Motor neuron (in vitro differentiated cells): Measurements from ENCODE around the gene ZNF708. TPM values are rescaled to one million over a fixed set of nuclear protein-coding genes. Genes with fewer than 3 reads are reported as not detected.

Experiments used
- total RNA-seq, 8 experiments: library from RNA; unstranded; fragments of 300-600 nt; gene quantifications; 2 replicates each; pipeline versions ENCODE4 v1.2.3 to v1.2.4, GENCODE V29; 2022

ZNF708 gene
- total RNA-seq, 8 experiments from 2014 or later: 6.1 to 24.6 (median 21.4) TPM

Other genes with a start within 250 kb of the ZNF708 start
- 10 to 100 TPM in 6 of 8 experiments, 1 to 10 TPM in 2; 2.7 to 18.4 (median 14.3) TPM for gene ZNF714, start 247.2 kb downstream of the ZNF708 start, total RNA-seq
- gene ZNF431, start 187.4 kb downstream of the ZNF708 start, total RNA-seq: 10 to 100 TPM in 7 of 8 experiments, 1 to 10 TPM in 1; 7.9 to 21.3 (median 13.7) TPM
- gene ZNF738, start 29.6 kb upstream of the ZNF708 start, total RNA-seq: 10 to 100 TPM in 6 of 8 experiments, 1 to 10 TPM in 2; 2.6 to 78.6 (median 38.9) TPM
- gene ZNF493, start 67.7 kb upstream of the ZNF708 start, total RNA-seq: 10 to 100 TPM in 7 of 8 experiments, 1 to 10 TPM in 1; 5.6 to 48.1 (median 21.7) TPM
- 10 to 100 TPM in 4 of 8 experiments, 1 to 10 TPM in 4; 2.6 to 18.6 (median 10.4) TPM for gene ZNF429, start 176.2 kb upstream of the ZNF708 start, total RNA-seq